Type B pancreatic cell (in vitro differentiated cells): ENCODE data around the gene LANCL2. TPM values are rescaled to one million over a fixed set of nuclear protein-coding genes. Genes with fewer than 3 reads are reported as not detected.

Experiments
- DNase-seq: peaks from one replicate; pipeline ENCODE4 v3.0.0; 2021; ENCODE audit warnings: mixed read lengths; ENCODE audit not compliant: unreplicated experiment; ENCODE audit errors: extremely low spot score
- H3K27ac Mint-ChIP-seq: 2 replicates; pipeline ENCODE4 v1.8.0; 2021; ENCODE audit warnings: mild to moderate bottlenecking, mixed read lengths
- H3K27me3 Mint-ChIP-seq: 2 replicates; pipeline ENCODE4 v1.8.0; 2021; ENCODE audit warnings: mixed read lengths
- H3K36me3 Mint-ChIP-seq: 2 replicates; pipeline ENCODE4 v1.8.0; 2021; ENCODE audit warnings: mixed read lengths
- H3K4me1 Mint-ChIP-seq: one replicate; pipeline ENCODE4 v1.8.0; 2021; ENCODE audit warnings: mixed read lengths; ENCODE audit not compliant: unreplicated experiment
- H3K4me3 Mint-ChIP-seq: 2 replicates; pipeline ENCODE4 v1.8.0; 2021; ENCODE audit warnings: mild to moderate bottlenecking, mixed read lengths
- H3K9me3 Mint-ChIP-seq: 2 replicates; pipeline ENCODE4 v1.8.0; 2021; ENCODE audit warnings: mixed read lengths
- CTCF ChIP-seq: fragments of 200-600 bp; sonication (generic); conservative IDR thresholded peaks from 2 replicates; pipeline ENCODE4 v1.5.0; 2021; ENCODE audit warnings: antibody characterized with exemption, mild to moderate bottlenecking
- total RNA-seq: library from RNA; stranded (reverse); gene quantifications from 2 replicates; pipeline ENCODE4 v1.2.1, GENCODE V29; 2021; ENCODE audit warnings: low replicate concordance

Gene LANCL2
- total RNA-seq, 1 donor from 2014 or later, result 14.2 TPM

GRCh38 chr7:55475855-55476803, 111.0 kb downstream of the LANCL2 start:
- no peaks in the 10 kb centered on the region for H3K36me3 Mint-ChIP-seq
- H3K4me1 Mint-ChIP-seq, result no peaks in the 10 kb centered on the region
- H3K27ac Mint-ChIP-seq, result peak overlapping the region; percentile 61
- no peaks in the 10 kb centered on the region for H3K9me3 Mint-ChIP-seq
- no peaks in the 10 kb centered on the region for H3K27me3 Mint-ChIP-seq
- DNase-seq, result no peak
- TF ChIP-seq CTCF, result no peak
- H3K4me3 Mint-ChIP-seq, result no peak overlapping the region

GRCh38 chr7:55476852-55477780, 112.0 kb downstream of the LANCL2 start:
- Mint-ChIP-seq H3K9me3 (no peaks in the 10 kb centered on the region), H3K36me3 (no peaks in the 10 kb centered on the region), H3K4me3 (peak overlapping the region; percentile 0), H3K27ac (peak overlapping the region; percentile 0), H3K27me3 (no peaks in the 10 kb centered on the region), H3K4me1 (no peaks in the 10 kb centered on the region)
- no peak for DNase-seq
- no peak for TF ChIP-seq CTCF

- H3K27me3 Mint-ChIP-seq, result no peaks in the 10 kb centered on the region
- peak overlapping the region; percentile 0 for H3K27ac Mint-ChIP-seq
- H3K9me3 Mint-ChIP-seq, result no peaks in the 10 kb centered on the region
- no peak for TF ChIP-seq CTCF
- DNase-seq, result no peak
- no peaks in the 10 kb centered on the region for H3K4me1 Mint-ChIP-seq
- peak overlapping the region; percentile 0 for H3K4me3 Mint-ChIP-seq
- no peaks in the 10 kb centered on the region for H3K36me3 Mint-ChIP-seq
Observed at GRCh38 chr7:55477781-55478374, 112.7 kb downstream of the LANCL2 start.

- Mint-ChIP-seq H3K27ac (no peak overlapping the region), H3K4me1 (no peaks in the 10 kb centered on the region)
- no peak for DNase-seq
Observed at GRCh38 chr7:55478700-55479099, 113.6 kb downstream of the LANCL2 start.

More at GRCh38 chr7:55478700-55479099, 113.6 kb downstream of the LANCL2 start:
- Mint-ChIP-seq H3K9me3 (no peaks in the 10 kb centered on the region), H3K27me3 (no peaks in the 10 kb centered on the region), H3K4me3 (no peak overlapping the region), H3K36me3 (no peaks in the 10 kb centered on the region)
- no peak for TF ChIP-seq CTCF
